Stimulated activated CD8-positive, alpha-beta memory T cell treated with anti-CD3 and anti-CD28 coated beads, Interleukin-15, amount 100 ng/mL, for 1 hour (primary cell): ENCODE data around the gene HOXA9.
A peak's percentile ranks its signal among the peaks of the same experiment; 100 is the strongest.

ENCODE experiments used
- DNase-seq: peaks from one replicate; pipeline ENCODE4 v3.0.0-alpha.2; 2020; ENCODE audit warnings: low read depth

HOXA9 gene

DNA sequence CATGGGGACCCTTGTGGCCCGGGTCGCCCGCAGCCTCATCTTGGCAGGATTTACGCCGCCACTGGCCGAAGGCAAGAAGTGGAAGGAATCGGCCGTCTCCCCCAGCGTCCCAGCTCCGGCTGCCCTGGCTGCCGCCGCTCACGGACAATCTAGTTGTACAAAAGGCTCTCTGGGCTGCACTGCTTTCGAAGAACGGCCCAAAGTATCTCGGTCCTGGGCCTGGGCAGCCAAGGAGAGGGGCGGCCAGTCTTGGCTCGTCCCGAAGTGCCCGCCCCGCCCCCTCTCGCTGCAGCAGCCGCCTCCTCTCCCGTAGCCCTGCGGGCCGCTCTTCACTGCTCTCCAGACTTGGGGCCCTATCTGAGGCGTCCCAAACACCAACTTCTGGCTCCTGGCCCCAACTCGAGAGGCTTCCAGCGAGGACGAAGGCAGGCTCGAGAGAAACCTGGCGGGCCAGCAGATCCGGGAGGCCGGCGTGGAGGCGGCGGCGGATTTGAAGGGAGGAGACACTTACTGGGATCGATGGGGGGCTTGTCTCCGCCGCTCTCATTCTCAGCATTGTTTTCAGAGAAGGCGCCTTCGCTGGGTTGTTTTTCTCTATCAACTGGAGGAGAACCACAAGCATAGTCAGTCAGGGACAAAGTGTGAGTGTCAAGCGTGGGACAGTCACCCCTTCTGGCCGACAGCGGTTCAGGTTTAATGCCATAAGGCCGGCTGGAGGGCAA, 809 bp downstream of the HOXA9 start:
- no peak for DNase-seq

- no peak for DNase-seq
These were observed 1.3 kb downstream of the HOXA9 start for GRCh38 chr7:27164045-27164366.

- DNase-seq: no peak
These were observed 1.9 kb downstream of the HOXA9 start for GRCh38 chr7:27163288-27164044.

DNA sequence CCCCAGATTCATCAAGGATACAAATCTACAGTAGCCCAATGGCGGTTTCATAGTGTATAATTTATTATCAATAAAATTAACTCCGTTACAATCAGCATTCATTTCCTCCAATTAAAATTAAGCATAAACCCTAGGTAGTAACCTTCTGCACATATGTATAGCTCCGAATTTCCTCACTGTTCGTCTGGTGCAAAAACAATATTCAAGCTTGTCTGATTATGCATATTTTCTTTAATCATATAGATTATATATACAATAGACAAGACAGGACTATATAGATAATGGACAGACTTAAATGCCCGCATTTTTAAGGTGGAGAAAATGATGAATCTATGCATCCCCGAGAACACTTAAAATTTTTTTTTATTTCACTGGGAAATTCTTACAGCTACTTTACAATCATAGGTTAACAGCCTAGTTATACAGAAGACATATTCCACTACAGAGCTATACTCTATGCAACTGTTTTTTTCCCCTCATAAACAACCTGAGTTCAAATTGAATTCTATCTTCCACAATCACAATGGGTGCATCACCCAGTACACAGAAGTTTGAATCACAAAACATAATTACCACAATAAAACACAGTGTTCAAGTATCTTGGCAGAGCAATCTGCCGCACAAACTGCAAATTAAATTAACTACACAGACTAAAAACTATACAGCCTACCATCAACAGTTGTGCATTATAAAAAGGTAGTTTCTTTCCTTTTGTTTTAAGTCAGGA, 2.6 kb downstream of the HOXA9 start:
- no peak for DNase-seq

DNA sequence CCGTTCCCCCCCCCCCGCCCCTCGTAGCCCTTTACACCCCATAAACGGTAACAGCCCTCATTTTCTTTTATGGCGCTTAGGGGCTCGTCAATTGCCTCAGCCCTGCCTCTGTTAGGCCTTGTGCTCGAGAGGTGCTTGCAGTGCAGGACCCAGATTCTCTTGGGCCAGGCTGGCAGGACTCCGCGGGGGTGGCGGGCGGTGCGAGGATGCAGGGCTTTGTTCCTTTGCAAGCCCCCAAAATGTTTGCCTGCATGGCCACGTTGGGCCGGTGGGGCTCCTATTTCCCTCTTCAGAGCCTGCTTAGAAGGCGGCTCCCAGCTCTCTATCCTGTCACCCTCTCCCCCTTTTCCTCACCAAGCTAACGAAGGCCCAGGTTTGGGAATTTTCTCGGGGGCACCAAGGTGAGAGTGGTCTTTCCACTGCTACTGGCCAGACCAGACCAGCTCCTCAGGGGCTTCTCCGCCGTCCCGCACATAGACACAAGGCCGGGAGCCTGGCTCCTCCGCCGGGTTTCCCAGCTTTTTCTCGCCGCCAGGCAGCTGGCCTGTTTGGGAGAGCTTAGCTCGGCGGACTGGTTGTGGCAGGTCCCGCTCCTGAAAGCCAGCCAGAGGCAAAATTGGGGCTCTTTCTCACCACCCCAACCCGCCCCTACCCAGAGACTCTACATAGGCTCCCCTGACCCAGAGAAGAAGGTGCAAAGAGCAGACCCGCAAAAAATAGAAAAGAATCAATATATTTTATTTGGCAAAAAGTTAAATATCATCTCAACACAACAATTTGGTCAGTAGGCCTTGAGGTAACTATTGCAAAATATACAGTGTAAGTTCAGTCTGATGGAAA, 3.4 kb downstream of the HOXA9 start:
- no peak for DNase-seq

DNA sequence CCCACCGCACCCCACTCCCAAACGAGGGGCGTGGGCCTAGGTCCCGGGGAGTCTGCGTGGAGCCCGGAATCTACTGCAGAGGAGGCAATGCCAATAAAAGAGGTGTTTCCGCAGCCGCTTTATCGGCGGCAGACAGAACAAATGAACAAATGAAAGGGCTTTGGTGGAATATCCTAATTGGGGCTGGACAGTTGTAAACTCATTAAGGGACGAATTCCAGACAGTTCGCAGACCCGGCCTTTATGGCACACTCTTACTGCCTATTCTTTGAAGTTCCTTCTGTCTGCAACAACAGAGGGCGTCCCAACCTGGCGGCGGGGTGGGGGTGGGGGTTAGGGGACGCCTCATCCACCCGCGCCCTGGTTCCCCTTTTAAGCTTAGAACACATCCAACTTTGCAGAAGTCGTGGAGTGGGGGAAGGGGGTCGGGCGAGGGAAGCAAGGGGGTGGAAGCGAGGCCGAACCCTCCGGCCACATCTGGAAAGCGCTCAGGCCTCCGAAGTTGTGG, 4.1 kb downstream of the HOXA9 start:
- no peak for DNase-seq

DNA sequence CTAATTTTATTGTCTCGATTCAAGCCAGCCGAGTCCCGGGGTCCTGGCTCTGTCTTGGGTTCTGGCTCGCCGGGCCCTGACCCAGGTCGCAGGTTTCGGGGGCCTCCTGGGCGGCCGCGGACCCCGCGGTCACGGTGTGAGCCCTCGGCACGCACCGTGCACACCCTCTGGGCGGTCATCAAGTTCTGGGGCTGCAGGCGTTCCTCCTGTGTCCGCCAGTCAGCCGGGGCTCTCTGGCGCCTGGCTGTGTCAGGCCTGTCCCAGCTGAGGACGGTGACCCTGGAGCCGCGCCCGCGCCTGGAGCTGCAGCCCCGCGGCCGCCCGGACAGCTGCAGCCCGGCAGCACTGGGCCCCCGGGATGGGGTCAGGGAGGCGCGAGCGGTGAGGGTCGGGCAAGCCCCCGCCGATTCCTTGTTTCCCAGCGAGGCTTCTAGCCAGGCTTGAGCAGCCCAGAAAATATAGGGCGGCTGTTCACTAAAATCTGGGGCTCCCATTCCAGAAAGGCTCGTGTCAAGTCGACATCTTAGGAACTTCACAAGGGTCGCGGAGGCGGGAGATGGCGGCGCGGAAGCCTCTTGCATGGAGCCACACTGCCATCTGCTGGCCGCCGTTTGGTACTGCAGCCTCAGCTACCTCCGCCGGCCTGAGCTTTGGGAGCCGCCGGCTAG, 4.7 kb downstream of the HOXA9 start:
- peak; percentile 81 for DNase-seq

GRCh38 chr7:27160145-27160545, 5.2 kb downstream of the HOXA9 start:
- DNase-seq: no peak

DNA sequence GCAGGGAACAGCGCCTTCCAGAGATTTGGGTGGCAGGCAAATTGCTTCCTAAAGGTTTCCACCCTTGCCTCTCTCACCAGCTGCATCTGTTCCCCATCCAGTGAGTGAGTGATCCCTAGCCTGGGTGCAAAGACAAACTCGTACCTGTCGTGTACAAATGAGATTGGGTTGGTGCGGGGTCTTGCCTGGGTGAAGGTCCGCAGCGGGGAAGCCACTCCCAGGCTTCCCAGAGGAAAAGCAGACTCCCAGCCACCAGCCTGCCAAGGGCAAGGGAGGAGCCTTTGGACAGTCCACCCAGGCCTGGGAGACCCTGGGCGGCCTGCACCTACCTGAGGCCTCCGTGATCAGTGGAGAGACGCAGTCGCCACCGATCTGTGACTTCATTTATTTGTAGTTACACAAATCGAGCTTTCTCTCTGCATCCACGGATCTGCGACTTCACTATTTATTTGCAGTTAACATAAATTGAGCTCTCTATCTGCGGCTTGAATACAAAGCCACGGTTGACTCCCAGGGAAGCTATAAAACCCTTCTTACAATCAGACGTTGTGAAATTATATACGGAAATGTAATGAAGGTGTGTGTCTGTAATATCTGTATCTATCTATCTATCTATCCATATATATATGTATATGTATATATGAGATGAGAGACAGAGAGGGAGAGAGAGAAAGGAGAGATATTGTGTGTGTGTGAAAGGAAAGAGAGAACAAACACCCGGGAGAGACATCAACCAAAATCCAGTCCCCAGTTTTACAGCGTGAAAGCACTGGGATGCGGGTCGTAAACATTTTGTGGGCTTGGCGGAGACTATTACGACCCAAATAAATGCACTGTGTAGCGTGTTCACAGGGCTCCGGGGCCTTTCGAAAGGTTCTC, 5.8 kb downstream of the HOXA9 start:
- DNase-seq: no peak

- no peak for DNase-seq
These were observed 6.7 kb downstream of the HOXA9 start for GRCh38 chr7:27158436-27159265.

DNA sequence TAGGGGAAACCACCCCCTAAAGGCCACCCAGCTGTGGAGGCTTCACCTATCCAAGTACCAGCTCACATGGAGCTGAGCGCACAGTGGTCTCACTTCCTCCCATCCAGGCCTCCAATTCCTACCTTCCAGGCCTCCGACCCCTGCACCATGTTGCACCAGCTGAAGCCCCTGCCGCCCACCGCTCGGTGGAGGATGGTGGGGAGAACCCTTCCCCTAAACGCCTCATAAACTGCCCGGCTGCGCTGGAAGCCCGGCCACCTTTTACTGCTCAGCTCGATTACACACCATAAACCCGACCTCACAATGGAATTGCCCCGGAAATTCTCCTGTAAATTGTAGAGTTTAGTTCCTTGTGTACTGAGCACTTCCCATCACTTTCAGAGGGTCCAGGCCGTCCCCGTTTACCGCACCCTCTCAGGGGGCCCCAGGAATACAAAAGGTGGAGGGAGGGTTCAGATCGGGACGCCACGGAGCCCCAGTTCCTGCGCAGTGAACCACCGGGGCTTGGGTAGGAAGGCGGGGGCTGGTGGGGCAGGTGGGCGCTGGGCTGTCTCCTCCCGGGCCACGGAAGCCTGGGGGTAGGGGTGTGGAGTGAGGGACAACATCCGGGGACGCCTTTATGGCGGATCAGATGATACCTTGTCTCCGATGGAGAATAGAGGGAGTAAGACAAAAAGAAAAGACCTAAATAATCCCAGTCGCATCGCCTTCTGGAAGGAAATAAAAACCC, 7.5 kb downstream of the HOXA9 start:
- DNase-seq: no peak

- DNase-seq: no peak
These were observed 8.2 kb downstream of the HOXA9 start for GRCh38 chr7:27156916-27157701.

DNA sequence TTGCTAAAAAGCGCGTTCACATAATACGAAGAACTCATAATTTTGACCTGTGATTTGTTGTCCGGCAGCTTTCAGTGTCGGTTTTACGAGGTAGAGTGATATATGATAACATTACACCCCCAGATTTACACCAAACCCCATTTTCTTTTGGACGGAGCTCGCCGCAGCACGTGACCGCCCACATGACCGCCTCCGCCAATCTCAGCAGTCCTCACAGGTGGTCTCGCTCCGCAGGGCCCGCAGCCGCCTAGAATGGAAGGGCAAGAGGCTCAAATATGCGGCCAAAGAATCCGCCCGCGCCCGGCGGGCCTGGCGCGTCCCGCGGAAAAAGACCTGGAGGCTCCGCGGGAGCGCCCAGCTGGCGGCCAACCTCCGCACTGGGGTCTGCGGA, 8.8 kb downstream of the HOXA9 start, which contains the start of gene HOXA7:
Gene HOXA7 (minus strand): TSS at position 168 of the 391 bp plus-strand sequence. CDS start 130 bp downstream, at position 38.
- no peak for DNase-seq

- no peak for DNase-seq
These were observed 9.4 kb downstream of the HOXA9 start for GRCh38 chr7:27155816-27156507.

- no peak for DNase-seq
These were observed 10.2 kb downstream of the HOXA9 start for GRCh38 chr7:27154901-27155815.

DNA sequence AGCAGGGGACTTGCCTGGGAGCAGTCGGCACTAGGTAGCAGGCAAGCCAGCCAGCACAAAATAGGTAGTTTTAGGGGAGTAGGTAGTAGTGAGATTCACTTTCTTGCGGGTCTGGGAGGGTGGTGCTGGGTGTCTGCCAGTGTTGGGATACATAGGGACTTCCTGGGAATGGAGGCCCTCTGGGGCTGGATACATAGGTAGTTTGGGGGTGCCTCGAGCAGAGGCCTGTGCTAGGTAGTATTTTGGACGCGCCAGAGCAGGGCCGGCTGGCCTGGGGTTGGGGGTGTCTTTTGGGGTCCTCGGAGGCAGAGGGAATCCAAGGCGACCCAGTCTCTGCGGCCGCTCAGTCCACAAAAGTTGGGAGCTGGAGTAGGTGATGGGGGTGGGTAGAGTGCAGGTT, 11.0 kb downstream of the HOXA9 start:
- no peak for DNase-seq
